Endodermal cell (in vitro differentiated cells): Measurements from ENCODE around the gene MYO1A. TPM values are rescaled to one million over a fixed set of nuclear protein-coding genes. Genes with fewer than 3 reads are reported as not detected.
"Not testable (repeated sequence)": the region's sequence is repeated elsewhere in the genome, so short reads cannot be mapped to it uniquely, and the experiment has no call there.

Experiments used
- DNase-seq: peaks from one replicate; pipeline ENCODE4 v3.0.0-alpha.2; 2017
- H3K27ac ChIP-seq: 2 replicates; pipeline ENCODE4 v1.5.1; 2013; ENCODE audit warnings: mild to moderate bottlenecking, low read depth, low read length, moderate library complexity
- H3K27me3 ChIP-seq: 2 replicates; pipeline ENCODE4 v1.6.1; 2013; ENCODE audit warnings: mild to moderate bottlenecking, low read length, moderate library complexity; ENCODE audit not compliant: insufficient read depth, control insufficient read depth, poor library complexity, severe bottlenecking
- H3K36me3 ChIP-seq: 2 replicates; pipeline ENCODE4 v1.7.0; 2013; ENCODE audit warnings: mild to moderate bottlenecking, low read length, moderate library complexity; ENCODE audit not compliant: control insufficient read depth, insufficient read depth
- H3K4me1 ChIP-seq: one replicate; pipeline ENCODE4 v1.7.0; 2013; ENCODE audit warnings: low read length; ENCODE audit not compliant: control insufficient read depth, insufficient read depth
- H3K4me3 ChIP-seq: 2 replicates; pipeline ENCODE4 v1.5.1; 2013; ENCODE audit warnings: mild to moderate bottlenecking, low read length, moderate library complexity
- H3K9ac ChIP-seq: 2 replicates; pipeline ENCODE4 v1.6.1; 2013; ENCODE audit warnings: mild to moderate bottlenecking, low read length, moderate library complexity; ENCODE audit not compliant: poor library complexity, severe bottlenecking; ENCODE audit errors: extremely low read depth
- H3K9me3 ChIP-seq: 2 replicates; pipeline ENCODE4 v1.6.1; 2013; ENCODE audit warnings: mild to moderate bottlenecking, low read length, moderate library complexity; ENCODE audit not compliant: control insufficient read depth
- H3K27ac Mint-ChIP-seq: 2 replicates; pipeline ENCODE4 v1.8.0; 2020; ENCODE audit warnings: mixed read lengths
- H3K27me3 Mint-ChIP-seq: 2 replicates; pipeline ENCODE4 v1.8.0; 2021; ENCODE audit warnings: mild to moderate bottlenecking, mixed read lengths; ENCODE audit not compliant: insufficient read depth
- H3K36me3 Mint-ChIP-seq: 2 replicates; pipeline ENCODE4 v1.8.0; 2020; ENCODE audit warnings: low read depth, mixed read lengths
- H3K4me1 Mint-ChIP-seq: 2 replicates; pipeline ENCODE4 v1.8.0; 2020; ENCODE audit warnings: mixed read lengths
- H3K4me3 Mint-ChIP-seq: 2 replicates; pipeline ENCODE4 v1.8.0; 2020; ENCODE audit warnings: mild to moderate bottlenecking, moderate library complexity, mixed read lengths
- H3K9me3 Mint-ChIP-seq: 2 replicates; pipeline ENCODE4 v1.8.0; 2020; ENCODE audit warnings: mild to moderate bottlenecking, mixed read lengths
- WGBS, 2 experiments: methylation state at CpG; one replicate each; pipeline versions ENCODE4 v1.1.5 to v1.1.7; 2013; ENCODE audit warnings: missing lambda C conversion rate in 2 of 2, mixed read lengths in 1 of 2; ENCODE audit not compliant: insufficient coverage in 1 of 2, insufficient read length in 1 of 2; 5-methylcytosine and 5-hydroxymethylcytosine counted together
- total RNA-seq, 2 donors: library from RNA; stranded (reverse); fragmentation: NEBNext Ultra II Directional in 1 of 2; extraction: Animal tissue kit (Norgen Biotek cat#: 25700) in 1 of 2; gene quantifications; 2 replicates in 1 of 2; 3 replicates in 1 of 2; pipeline ENCODE4 v1.2.1, GENCODE V29; 2021
- TF ChIP-seq, protein P1 (sequence below): fragments of 200-600 bp; sonication (generic); conservative IDR thresholded peaks from 2 replicates; pipeline ENCODE4 v1.5.0; 2021; ENCODE audit warnings: antibody characterized with exemption, mild to moderate bottlenecking

Gene MYO1A
- total RNA-seq, 2 donors from 2014 or later: 0.77 to 1.7 TPM

DNA sequence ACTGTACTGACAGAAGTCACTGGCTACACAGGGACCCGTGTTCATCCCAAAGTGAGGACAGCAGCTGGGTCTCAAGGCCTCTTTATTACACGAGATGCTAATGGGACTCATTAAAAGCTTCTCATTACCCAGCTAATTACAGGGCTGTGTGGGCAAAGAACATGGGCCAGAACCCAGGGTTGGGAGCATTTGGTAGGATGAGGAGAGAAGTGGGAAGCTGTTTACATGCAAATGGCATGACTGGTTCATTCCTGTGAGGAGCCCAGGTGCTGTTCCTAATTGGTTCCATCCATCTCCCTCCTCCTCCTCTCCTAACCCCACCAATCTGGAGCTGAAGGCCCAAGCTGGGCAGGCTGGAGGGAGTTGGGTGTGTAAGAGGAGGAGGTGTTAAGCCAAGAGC is 24.7 kb downstream of the MYO1A start:
- Mint-ChIP-seq H3K27ac (no peak overlapping the region), H3K27me3 (peaks cover 7% of the 10 kb centered on the region), H3K36me3 (no peaks in the 10 kb centered on the region), H3K4me1 (peaks cover 17% of the 10 kb centered on the region), H3K9me3 (no peaks in the 10 kb centered on the region), H3K4me3 (no peak overlapping the region)
- Histone ChIP-seq H3K9ac (no peak overlapping the region), H3K27ac (no peak overlapping the region), H3K27me3 (no peaks in the 10 kb centered on the region), H3K9me3 (no peaks in the 10 kb centered on the region), H3K36me3 (no peaks in the 10 kb centered on the region), H3K4me3 (no peak overlapping the region), H3K4me1 (no peaks in the 10 kb centered on the region)
- whole genome bisulfite sequencing, 2 experiments: 90 to 91% methylated on average over 2 of the region's 2 CpGs
- TF ChIP-seq, protein P1, sequence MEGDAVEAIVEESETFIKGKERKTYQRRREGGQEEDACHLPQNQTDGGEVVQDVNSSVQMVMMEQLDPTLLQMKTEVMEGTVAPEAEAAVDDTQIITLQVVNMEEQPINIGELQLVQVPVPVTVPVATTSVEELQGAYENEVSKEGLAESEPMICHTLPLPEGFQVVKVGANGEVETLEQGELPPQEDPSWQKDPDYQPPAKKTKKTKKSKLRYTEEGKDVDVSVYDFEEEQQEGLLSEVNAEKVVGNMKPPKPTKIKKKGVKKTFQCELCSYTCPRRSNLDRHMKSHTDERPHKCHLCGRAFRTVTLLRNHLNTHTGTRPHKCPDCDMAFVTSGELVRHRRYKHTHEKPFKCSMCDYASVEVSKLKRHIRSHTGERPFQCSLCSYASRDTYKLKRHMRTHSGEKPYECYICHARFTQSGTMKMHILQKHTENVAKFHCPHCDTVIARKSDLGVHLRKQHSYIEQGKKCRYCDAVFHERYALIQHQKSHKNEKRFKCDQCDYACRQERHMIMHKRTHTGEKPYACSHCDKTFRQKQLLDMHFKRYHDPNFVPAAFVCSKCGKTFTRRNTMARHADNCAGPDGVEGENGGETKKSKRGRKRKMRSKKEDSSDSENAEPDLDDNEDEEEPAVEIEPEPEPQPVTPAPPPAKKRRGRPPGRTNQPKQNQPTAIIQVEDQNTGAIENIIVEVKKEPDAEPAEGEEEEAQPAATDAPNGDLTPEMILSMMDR: no peak
- DNase-seq: no peak

DNA sequence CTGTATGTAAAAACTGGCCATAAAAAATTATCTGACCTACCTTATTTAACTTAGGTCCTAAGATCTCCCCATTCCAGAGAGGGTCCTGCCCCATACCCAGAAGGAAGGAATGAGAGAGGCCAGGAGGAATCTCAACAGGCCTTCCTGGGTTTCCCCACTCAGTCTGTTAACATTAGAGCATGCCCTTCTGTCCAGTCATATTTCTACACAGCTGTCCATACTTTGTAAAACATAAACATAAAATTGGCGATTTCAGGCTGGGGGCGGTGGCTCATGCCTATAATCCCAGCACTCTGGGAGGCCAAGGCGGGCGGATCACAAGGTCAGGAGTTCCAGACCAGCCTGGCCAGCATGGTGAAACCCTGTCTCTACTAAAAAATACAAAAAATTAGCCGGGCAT is 27.6 kb downstream of the MYO1A start:
- not testable (repeated sequence) for H3K4me1 Mint-ChIP-seq, H3K9ac ChIP-seq, H3K27me3 Mint-ChIP-seq, H3K4me3 Mint-ChIP-seq, H3K9me3 Mint-ChIP-seq, H3K27ac Mint-ChIP-seq, H3K4me3 ChIP-seq, DNase-seq, H3K4me1 ChIP-seq, H3K36me3 Mint-ChIP-seq, H3K9me3 ChIP-seq, H3K27ac ChIP-seq, H3K27me3 ChIP-seq, H3K36me3 ChIP-seq
- WGBS, 2 experiments: 90 to 94% methylated on average over 4 to 5 of the region's 5 CpGs

DNA sequence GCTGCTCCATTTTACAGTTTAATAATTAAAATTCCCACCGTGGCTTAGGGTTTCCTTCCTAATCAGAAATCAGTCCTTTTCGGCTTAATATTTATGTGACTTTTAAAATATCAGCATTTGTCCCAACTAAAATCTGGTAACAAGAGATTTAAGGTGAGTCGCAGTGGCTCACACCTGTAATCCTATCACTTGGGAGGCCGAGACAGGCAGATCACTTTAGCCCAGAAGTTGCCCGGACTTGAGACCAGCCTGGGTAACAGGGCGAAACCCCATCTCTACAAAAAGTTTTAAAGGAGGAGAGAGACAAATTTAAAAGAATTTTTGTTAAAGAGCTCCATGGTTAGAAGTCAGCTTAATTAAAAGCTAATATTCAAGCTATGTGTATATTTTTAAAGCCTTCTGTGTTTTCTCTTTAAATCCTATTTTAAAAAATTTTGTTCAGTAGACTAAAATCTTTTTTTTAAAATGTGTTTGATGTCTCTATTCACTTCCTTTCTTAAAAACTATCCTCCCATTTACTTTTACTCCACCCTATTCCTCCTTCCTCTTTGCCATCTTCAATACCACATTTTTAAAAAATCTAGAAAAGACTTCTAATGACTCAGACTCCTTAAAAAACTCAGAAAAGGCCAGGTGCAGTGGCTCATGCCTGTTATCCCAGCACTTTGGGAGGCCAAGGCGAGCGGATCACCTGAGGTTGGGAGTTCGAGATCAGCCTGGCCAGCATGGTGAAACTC is 29.8 kb downstream of the MYO1A start:
- Histone ChIP-seq H3K9me3 (no peaks in the 10 kb centered on the region), H3K27ac (no peak overlapping the region), H3K4me3 (no peak overlapping the region), H3K9ac (no peak overlapping the region), H3K36me3 (no peaks in the 10 kb centered on the region), H3K4me1 (no peaks in the 10 kb centered on the region), H3K27me3 (no peaks in the 10 kb centered on the region)
- no peaks in the 10 kb centered on the region for H3K36me3 Mint-ChIP-seq
- no peak overlapping the region for H3K27ac Mint-ChIP-seq
- H3K27me3 Mint-ChIP-seq: peaks cover 3% of the 10 kb centered on the region
- 82 to 88% methylated on average over 8 to 9 of the region's 9 CpGs for WGBS, 2 experiments
- H3K4me3 Mint-ChIP-seq: no peak overlapping the region
- TF ChIP-seq, protein P1: no peak
- no peaks in the 10 kb centered on the region for H3K9me3 Mint-ChIP-seq
- H3K4me1 Mint-ChIP-seq: peaks cover 7% of the 10 kb centered on the region
- DNase-seq: no peak

DNA sequence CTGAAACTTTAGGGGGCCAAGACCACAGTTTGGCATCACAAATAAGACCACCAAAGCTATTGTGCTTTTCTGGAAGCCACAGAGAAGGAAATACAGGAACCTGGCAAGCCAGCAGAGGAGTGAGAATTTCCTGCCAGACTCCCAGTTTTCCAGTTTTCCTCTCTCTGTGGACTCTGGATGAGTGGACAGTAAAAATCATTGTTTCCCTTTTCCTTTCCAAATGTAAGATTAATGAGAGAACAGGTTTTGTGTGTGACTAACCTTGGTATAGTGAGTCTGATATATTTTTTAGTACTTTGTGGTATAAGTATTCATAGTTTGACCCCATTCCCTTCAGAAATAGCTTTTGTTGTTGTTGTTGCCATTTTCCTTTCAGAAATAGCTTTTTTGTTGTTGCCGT is 31.0 kb downstream of the MYO1A start:
- Mint-ChIP-seq H3K36me3 (no peaks in the 10 kb centered on the region), H3K4me1 (peaks cover 7% of the 10 kb centered on the region), H3K27me3 (peaks cover 5% of the 10 kb centered on the region), H3K27ac (no peak overlapping the region), H3K4me3 (no peak overlapping the region), H3K9me3 (no peaks in the 10 kb centered on the region)
- no peak overlapping the region for H3K27ac ChIP-seq
- no peak overlapping the region for H3K9ac ChIP-seq
- H3K36me3 ChIP-seq: no peaks in the 10 kb centered on the region
- 95% methylated on average over 1 of the region's 1 CpG; no CpG with 5 or more reads in 1 of the 2 experiments for whole genome bisulfite sequencing, 2 experiments
- peaks cover 6% of the 10 kb centered on the region for H3K27me3 ChIP-seq
- H3K9me3 ChIP-seq: no peaks in the 10 kb centered on the region
- H3K4me1 ChIP-seq: no peaks in the 10 kb centered on the region
- no peak overlapping the region for H3K4me3 ChIP-seq
- TF ChIP-seq, protein P1: no peak
- no peak for DNase-seq

DNA sequence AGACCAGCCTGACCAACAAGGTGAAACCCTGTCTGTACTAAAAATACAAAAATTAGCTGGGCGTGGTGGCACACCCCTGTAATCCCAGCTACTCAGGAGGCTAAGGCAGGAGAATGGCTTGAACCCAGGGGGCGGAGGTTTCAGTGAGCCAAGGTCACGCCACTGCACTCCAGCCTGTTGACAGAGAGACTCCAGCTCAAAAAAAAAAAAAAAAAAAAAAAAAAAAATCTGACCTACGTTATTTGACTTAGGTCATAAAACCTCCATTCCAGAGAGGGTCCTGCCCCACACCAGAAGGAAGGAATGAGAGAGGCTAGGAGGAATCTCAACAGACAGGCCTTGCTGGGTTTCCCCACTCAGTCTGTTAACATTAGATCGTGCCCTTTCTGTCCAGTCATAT is 31.6 kb downstream of the MYO1A start:
- 91% methylated on average over 2 to 5 of the region's 5 CpGs for WGBS, 2 experiments
- not testable (repeated sequence) for H3K27ac Mint-ChIP-seq, H3K4me3 ChIP-seq, H3K9me3 ChIP-seq, H3K9me3 Mint-ChIP-seq, H3K36me3 Mint-ChIP-seq, H3K36me3 ChIP-seq, H3K4me3 Mint-ChIP-seq, H3K27ac ChIP-seq, H3K4me1 ChIP-seq, H3K9ac ChIP-seq, DNase-seq, H3K27me3 Mint-ChIP-seq, H3K4me1 Mint-ChIP-seq
- peaks cover 12% of the 10 kb centered on the region for H3K27me3 ChIP-seq
